NCI-H2107 treated with DMSO at 0.1 percent for 48 hours (cell line): ENCODE data around the gene ZFC3H1.
"Not testable (repeated sequence)": the region's sequence is repeated elsewhere in the genome, so short reads cannot be mapped to it uniquely, and the experiment has no call there.

Experiments
- DNase-seq: peaks from one replicate; lab custom pipeline; 2025; ENCODE audit not compliant: unreplicated experiment; lab: John Stamatoyannopoulos, UW

Gene ZFC3H1

GRCh38 chr12:71582925-71583324 is 80.7 kb downstream of the ZFC3H1 start:
- DNase-seq: no peak

GRCh38 chr12:71581206-71581605 is 82.4 kb downstream of the ZFC3H1 start:
- peak; percentile 12 for DNase-seq

GRCh38 chr12:71578694-71579258 is 84.9 kb downstream of the ZFC3H1 start:
- DNase-seq: no peak

- no peak for DNase-seq
Measured at GRCh38 chr12:71576496-71576895, 87.2 kb downstream of the ZFC3H1 start.

GRCh38 chr12:71569885-71570284 is 93.8 kb downstream of the ZFC3H1 start:
- not testable (repeated sequence) for DNase-seq

- no peak for DNase-seq
Measured at GRCh38 chr12:71567537-71567936, 96.1 kb downstream of the ZFC3H1 start.

GRCh38 chr12:71566655-71567054 is 97.0 kb downstream of the ZFC3H1 start:
- no peak for DNase-seq

- DNase-seq: no peak
Measured at GRCh38 chr12:71565535-71565934, 98.1 kb downstream of the ZFC3H1 start.

- no peak for DNase-seq
Measured at GRCh38 chr12:71562676-71563595, 100.7 kb downstream of the ZFC3H1 start.
